Smooth muscle cell (in vitro differentiated cells): ENCODE measurements around the gene TFE3. TPM values are rescaled to one million over a fixed set of nuclear protein-coding genes. Genes with fewer than 3 reads are reported as not detected.
"Not testable (repeated sequence)": the region's sequence is repeated elsewhere in the genome, so short reads cannot be mapped to it uniquely, and the experiment has no call there.

ENCODE experiments used
- DNase-seq: peaks from one replicate; lab custom pipeline; 2025; ENCODE audit not compliant: unreplicated experiment; lab: John Stamatoyannopoulos, UW
- H2AFZ ChIP-seq: fragments of 200-600 bp; sonication (generic); 2 replicates; pipeline ENCODE4 v1.6.0; 2016; ENCODE audit warnings: antibody characterized with exemption, low read depth, mild to moderate bottlenecking
- H3F3A ChIP-seq: fragments of 200-600 bp; sonication (generic); 2 replicates; pipeline ENCODE4 v1.6.0; 2017; ENCODE audit warnings: antibody characterized with exemption, low read depth
- H3K27ac ChIP-seq: fragments of 200-600 bp; sonication (generic); 2 replicates; pipeline ENCODE4 v1.5.1; 2016; ENCODE audit warnings: low read depth, mild to moderate bottlenecking
- H3K27me3 ChIP-seq: fragments of 200-600 bp; sonication (generic); 2 replicates; pipeline ENCODE4 v1.6.1; 2016; ENCODE audit warnings: low read depth, mild to moderate bottlenecking
- H3K36me3 ChIP-seq: fragments of 200-600 bp; sonication (generic); 2 replicates; pipeline ENCODE4 v1.5.1; 2016; ENCODE audit warnings: low read depth
- H3K4me1 ChIP-seq: fragments of 200-600 bp; sonication (generic); 2 replicates; pipeline ENCODE4 v1.5.1; 2016; ENCODE audit warnings: low read depth
- H3K4me2 ChIP-seq: fragments of 200-600 bp; sonication (generic); 2 replicates; pipeline ENCODE4 v1.6.0; 2016; ENCODE audit warnings: mild to moderate bottlenecking
- H3K4me3 ChIP-seq: fragments of 200-600 bp; sonication (generic); 2 replicates; pipeline ENCODE4 v1.5.1; 2016; ENCODE audit warnings: mild to moderate bottlenecking
- H3K79me2 ChIP-seq: fragments of 200-600 bp; sonication (generic); 2 replicates; pipeline ENCODE4 v1.6.0; 2016; ENCODE audit warnings: low read depth, mild to moderate bottlenecking
- H3K9ac ChIP-seq: fragments of 200-600 bp; sonication (generic); 2 replicates; pipeline ENCODE4 v1.6.0; 2016; ENCODE audit warnings: low read depth
- H3K9me3 ChIP-seq: fragments of 200-600 bp; sonication (generic); replicated peaks from 2 replicates; pipeline ENCODE4 v1.5.1; 2016; ENCODE audit warnings: low read depth
- H4K20me1 ChIP-seq: fragments of 200-600 bp; sonication (generic); 2 replicates; pipeline ENCODE4 v1.6.0; 2016; ENCODE audit warnings: low read depth
- WGBS: methylation state at CpG from one replicate; pipeline ENCODE4 v1.1.7; 2016; ENCODE audit warnings: low lambda C conversion rate; 5-methylcytosine and 5-hydroxymethylcytosine counted together
- polyA plus RNA-seq: library from polyadenylated mRNA; unstranded; fragments of >200 nt; fragmentation: Nextera tagmentation; extraction: Ambion mirVana; gene quantifications from 2 replicates; pipeline ENCODE4 v1.2.1, GENCODE V29; 2016
- small RNA-seq: library from RNA; depleted of rRNA; stranded (forward); fragments of <200 nt; gene quantifications from one replicate; pipeline ENCODE3, GENCODE V24; 2014
- total RNA-seq: library from RNA; depleted of rRNA; stranded (reverse); fragments of >200 nt; gene quantifications from 2 replicates; pipeline ENCODE4 v1.2.3, GENCODE V29; 2014
- TF ChIP-seq, protein P1 (sequence below): fragments of 200-600 bp; sonication (generic); IDR thresholded peaks from 2 replicates; pipeline ENCODE4 v1.5.1; 2017; ENCODE audit warnings: borderline replicate concordance, mild to moderate bottlenecking, antibody characterized with exemption; ENCODE audit not compliant: insufficient read depth, poor library complexity, severe bottlenecking

The TFE3 gene
- total and polyA plus RNA-seq, 2 experiments from 2014 or later = 23.6 to 35.2 TPM

DNA sequence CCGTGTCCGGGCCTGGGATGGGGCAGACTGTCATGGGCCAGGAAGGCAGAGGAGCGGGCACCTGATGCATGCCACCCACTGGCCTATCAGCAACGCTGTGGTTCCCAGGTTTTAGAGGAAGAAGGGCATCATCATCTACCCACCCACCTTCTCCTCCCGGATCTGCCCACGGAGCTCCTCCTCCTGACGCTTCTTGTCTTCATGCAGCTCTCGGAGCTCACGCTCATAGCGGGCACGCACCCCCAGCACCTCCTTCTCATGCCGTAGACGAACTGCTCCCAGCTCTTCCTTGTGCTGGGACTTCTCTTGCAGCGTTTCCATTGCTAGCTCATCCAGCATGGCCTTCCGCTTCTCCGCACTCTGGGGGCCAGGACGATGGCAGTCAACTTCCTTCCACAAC lies 60.1 kb downstream of the TFE3 start:
- Histone ChIP-seq H3K4me2 (no peak overlapping the region), H2AFZ (no peak overlapping the region), H3K4me1 (no peaks in the 10 kb centered on the region), H3K27me3 (no peaks in the 10 kb centered on the region), H4K20me1 (no peaks in the 10 kb centered on the region), H3K36me3 (no peaks in the 10 kb centered on the region), H3K79me2 (no peaks in the 10 kb centered on the region), H3K4me3 (no peak overlapping the region), H3K27ac (no peak overlapping the region), H3F3A (no peaks in the 10 kb centered on the region), H3K9ac (no peak overlapping the region), H3K9me3 (no peaks in the 10 kb centered on the region)
- DNase-seq = no peak
- 93% methylated on average over 17 of the region's 17 CpGs for WGBS
- TF ChIP-seq, protein P1, sequence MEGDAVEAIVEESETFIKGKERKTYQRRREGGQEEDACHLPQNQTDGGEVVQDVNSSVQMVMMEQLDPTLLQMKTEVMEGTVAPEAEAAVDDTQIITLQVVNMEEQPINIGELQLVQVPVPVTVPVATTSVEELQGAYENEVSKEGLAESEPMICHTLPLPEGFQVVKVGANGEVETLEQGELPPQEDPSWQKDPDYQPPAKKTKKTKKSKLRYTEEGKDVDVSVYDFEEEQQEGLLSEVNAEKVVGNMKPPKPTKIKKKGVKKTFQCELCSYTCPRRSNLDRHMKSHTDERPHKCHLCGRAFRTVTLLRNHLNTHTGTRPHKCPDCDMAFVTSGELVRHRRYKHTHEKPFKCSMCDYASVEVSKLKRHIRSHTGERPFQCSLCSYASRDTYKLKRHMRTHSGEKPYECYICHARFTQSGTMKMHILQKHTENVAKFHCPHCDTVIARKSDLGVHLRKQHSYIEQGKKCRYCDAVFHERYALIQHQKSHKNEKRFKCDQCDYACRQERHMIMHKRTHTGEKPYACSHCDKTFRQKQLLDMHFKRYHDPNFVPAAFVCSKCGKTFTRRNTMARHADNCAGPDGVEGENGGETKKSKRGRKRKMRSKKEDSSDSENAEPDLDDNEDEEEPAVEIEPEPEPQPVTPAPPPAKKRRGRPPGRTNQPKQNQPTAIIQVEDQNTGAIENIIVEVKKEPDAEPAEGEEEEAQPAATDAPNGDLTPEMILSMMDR = no peak

DNA sequence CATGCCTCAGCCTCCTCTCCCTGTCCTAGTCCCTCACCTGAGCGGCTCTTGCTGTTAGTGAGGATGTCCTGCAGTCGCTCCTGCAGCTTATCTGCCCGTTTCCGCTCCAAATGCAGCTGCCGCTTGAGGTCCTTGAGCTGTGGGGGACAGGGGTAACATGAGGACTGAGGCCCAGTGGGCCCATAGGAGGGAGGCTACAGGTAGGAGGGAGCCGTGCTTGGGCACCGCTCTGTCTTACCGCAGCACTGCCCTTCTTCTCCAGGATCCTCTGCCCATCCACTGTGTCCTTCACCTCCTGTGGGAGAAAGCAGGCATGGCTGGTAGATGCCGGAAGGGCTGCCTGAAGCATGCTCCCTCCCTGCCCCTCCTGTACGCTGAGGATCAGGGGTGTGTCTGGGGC lies 62.0 kb downstream of the TFE3 start:
- WGBS = 83% methylated on average over 10 of the region's 10 CpGs
- Histone ChIP-seq H3K4me1 (no peaks in the 10 kb centered on the region), H3K27ac (no peak overlapping the region), H3K4me2 (no peak overlapping the region), H3F3A (no peaks in the 10 kb centered on the region), H3K9ac (no peak overlapping the region), H3K4me3 (no peak overlapping the region), H4K20me1 (no peaks in the 10 kb centered on the region), H3K36me3 (no peaks in the 10 kb centered on the region), H3K79me2 (no peaks in the 10 kb centered on the region), H3K27me3 (no peaks in the 10 kb centered on the region), H3K9me3 (no peaks in the 10 kb centered on the region), H2AFZ (no peak overlapping the region)
- DNase-seq = no peak
- TF ChIP-seq, protein P1 = no peak

DNA sequence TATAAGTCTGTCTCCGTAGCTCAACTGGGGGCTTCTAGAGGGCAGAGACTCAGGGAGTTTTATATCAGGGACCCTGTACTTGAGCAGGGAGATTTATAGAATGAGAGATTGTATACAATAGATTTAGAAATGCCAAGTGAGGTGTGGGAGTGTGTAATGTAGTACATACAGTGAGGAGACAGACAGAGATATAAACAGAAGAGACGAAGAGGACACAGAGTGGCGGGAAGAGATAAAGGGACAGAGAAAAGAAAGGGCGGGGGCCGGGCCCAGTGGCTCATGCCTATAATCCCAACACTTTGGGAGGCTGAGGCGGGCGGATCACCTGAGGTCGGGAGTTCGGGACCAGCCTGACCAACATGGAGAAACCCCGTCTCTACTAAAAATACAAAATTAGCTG lies 62.8 kb downstream of the TFE3 start:
- not testable (repeated sequence) for H2AFZ ChIP-seq, DNase-seq, H3K36me3 ChIP-seq, H3K9me3 ChIP-seq, H3K9ac ChIP-seq, H3K27ac ChIP-seq, H3K4me1 ChIP-seq, H3K27me3 ChIP-seq, H3F3A ChIP-seq, H4K20me1 ChIP-seq, H3K4me3 ChIP-seq, H3K4me2 ChIP-seq, H3K79me2 ChIP-seq
- 96% methylated on average over 6 of the region's 10 CpGs for WGBS

Small RNA genes within 50 kb of the gene (small RNA-seq; reads per million reads assigned to genes)
- not detected for gene RNU4-52P

Other genes starting within 250 kb of the TFE3 start
- 46.0 and 76.1 TPM in 2 replicates for gene HDAC6, start 241.3 kb downstream of the TFE3 start, total RNA-seq
- gene HDAC6, start 241.3 kb downstream of the TFE3 start, polyA plus RNA-seq = 68.9 and 71.3 TPM in 2 replicates
- not detected in 2 replicates for gene ERAS, start 216.8 kb downstream of the TFE3 start, total RNA-seq
- gene ERAS, start 216.8 kb downstream of the TFE3 start, polyA plus RNA-seq = not detected in 2 replicates
- gene PCSK1N, start 207.7 kb downstream of the TFE3 start, total RNA-seq = 7.8 and 11.6 TPM in 2 replicates
- gene PCSK1N, start 207.7 kb downstream of the TFE3 start, polyA plus RNA-seq = 14.4 and 51.9 TPM in 2 replicates
- 68.6 and 78.8 TPM in 2 replicates for gene TIMM17B, start 145.6 kb downstream of the TFE3 start, total RNA-seq
- 134 and 141 TPM in 2 replicates for gene TIMM17B, start 145.6 kb downstream of the TFE3 start, polyA plus RNA-seq
- gene PQBP1, start 145.4 kb downstream of the TFE3 start, total RNA-seq = 17.0 and 20.6 TPM in 2 replicates
- 46.7 and 48.2 TPM in 2 replicates for gene PQBP1, start 145.4 kb downstream of the TFE3 start, polyA plus RNA-seq
- gene SLC35A2, start 131.7 kb downstream of the TFE3 start, total RNA-seq = 72.0 and 73.3 TPM in 2 replicates
- 98.2 and 99.9 TPM in 2 replicates for gene SLC35A2, start 131.7 kb downstream of the TFE3 start, polyA plus RNA-seq
- 7.6 and 9.4 TPM in 2 replicates for gene PIM2, start 124.3 kb downstream of the TFE3 start, total RNA-seq
- gene PIM2, start 124.3 kb downstream of the TFE3 start, polyA plus RNA-seq = 7.4 and 8.7 TPM in 2 replicates
- 30.7 and 36.1 TPM in 2 replicates for gene OTUD5, start 85.8 kb downstream of the TFE3 start, total RNA-seq
- 55.1 and 62.1 TPM in 2 replicates for gene OTUD5, start 85.8 kb downstream of the TFE3 start, polyA plus RNA-seq
- 0.94 and 1.2 TPM in 2 replicates for gene KCND1, start 71.5 kb downstream of the TFE3 start, total RNA-seq
- 3.0 and 3.3 TPM in 2 replicates for gene KCND1, start 71.5 kb downstream of the TFE3 start, polyA plus RNA-seq
- 10.0 and 13.9 TPM in 2 replicates for gene GRIPAP1, start 41.1 kb downstream of the TFE3 start, total RNA-seq
- 14.9 and 20.2 TPM in 2 replicates for gene GRIPAP1, start 41.1 kb downstream of the TFE3 start, polyA plus RNA-seq
- 1.3 and 2.0 TPM in 2 replicates for gene CCDC120, start 15.6 kb upstream of the TFE3 start, total RNA-seq
- 5.4 and 9.9 TPM in 2 replicates for gene CCDC120, start 15.6 kb upstream of the TFE3 start, polyA plus RNA-seq
- 21.3 and 43.6 TPM in 2 replicates for gene PRAF2, start 30.6 kb upstream of the TFE3 start, total RNA-seq
- gene PRAF2, start 30.6 kb upstream of the TFE3 start, polyA plus RNA-seq = 134 and 143 TPM in 2 replicates
- gene WDR45, start 36.5 kb upstream of the TFE3 start, total RNA-seq = 31.4 and 39.6 TPM in 2 replicates
- gene WDR45, start 36.5 kb upstream of the TFE3 start, polyA plus RNA-seq = 38.9 and 49.1 TPM in 2 replicates
- 15.5 and 28.0 TPM in 2 replicates for gene GPKOW, start 80.4 kb upstream of the TFE3 start, total RNA-seq
- 32.0 and 32.4 TPM in 2 replicates for gene GPKOW, start 80.4 kb upstream of the TFE3 start, polyA plus RNA-seq
- 0.45 and 1.3 TPM in 2 replicates for gene MAGIX, start 119.4 kb upstream of the TFE3 start, total RNA-seq
- gene MAGIX, start 119.4 kb upstream of the TFE3 start, polyA plus RNA-seq = 3.8 and 6.9 TPM in 2 replicates
- gene PLP2, start 128.5 kb upstream of the TFE3 start, total RNA-seq = 114 and 190 TPM in 2 replicates
- gene PLP2, start 128.5 kb upstream of the TFE3 start, polyA plus RNA-seq = 237 and 295 TPM in 2 replicates
- gene PRICKLE3, start 143.0 kb upstream of the TFE3 start, total RNA-seq = 3.5 and 11.3 TPM in 2 replicates
- 11.5 and 14.5 TPM in 2 replicates for gene PRICKLE3, start 143.0 kb upstream of the TFE3 start, polyA plus RNA-seq
- gene SYP, start 156.8 kb upstream of the TFE3 start, total RNA-seq = not detected in 2 replicates
- 0.28 TPM in 1 of 2 replicates, not detected in the other for gene SYP, start 156.8 kb upstream of the TFE3 start, polyA plus RNA-seq
- gene CACNA1F, start 190.0 kb upstream of the TFE3 start, total RNA-seq = 0.09 TPM in 1 of 2 replicates, not detected in the other
- 0.20 and 0.34 TPM in 2 replicates for gene CACNA1F, start 190.0 kb upstream of the TFE3 start, polyA plus RNA-seq
- gene CCDC22, start 192.1 kb upstream of the TFE3 start, total RNA-seq = 9.3 and 13.8 TPM in 2 replicates
- gene CCDC22, start 192.1 kb upstream of the TFE3 start, polyA plus RNA-seq = 16.2 and 19.1 TPM in 2 replicates
- not detected in 2 replicates for gene FOXP3, start 221.4 kb upstream of the TFE3 start, total RNA-seq
- gene FOXP3, start 221.4 kb upstream of the TFE3 start, polyA plus RNA-seq = not detected in 2 replicates
- gene PPP1R3F, start 226.4 kb upstream of the TFE3 start, total RNA-seq = 2.4 and 3.3 TPM in 2 replicates
- gene PPP1R3F, start 226.4 kb upstream of the TFE3 start, polyA plus RNA-seq = 14.5 and 15.6 TPM in 2 replicates